ENCODE data around the gene RETREG3. TPM values are rescaled to one million over a fixed set of nuclear protein-coding genes. Genes with fewer than 3 reads are reported as not detected.

The RETREG3 gene
- total and polyA plus RNA-seq, 9 of the 15 experiments (the other 6 are each of a cell fraction or from before 2014, with no cell fraction given), result 4.1 to 39.0 (median 16.9) TPM

DNA sequence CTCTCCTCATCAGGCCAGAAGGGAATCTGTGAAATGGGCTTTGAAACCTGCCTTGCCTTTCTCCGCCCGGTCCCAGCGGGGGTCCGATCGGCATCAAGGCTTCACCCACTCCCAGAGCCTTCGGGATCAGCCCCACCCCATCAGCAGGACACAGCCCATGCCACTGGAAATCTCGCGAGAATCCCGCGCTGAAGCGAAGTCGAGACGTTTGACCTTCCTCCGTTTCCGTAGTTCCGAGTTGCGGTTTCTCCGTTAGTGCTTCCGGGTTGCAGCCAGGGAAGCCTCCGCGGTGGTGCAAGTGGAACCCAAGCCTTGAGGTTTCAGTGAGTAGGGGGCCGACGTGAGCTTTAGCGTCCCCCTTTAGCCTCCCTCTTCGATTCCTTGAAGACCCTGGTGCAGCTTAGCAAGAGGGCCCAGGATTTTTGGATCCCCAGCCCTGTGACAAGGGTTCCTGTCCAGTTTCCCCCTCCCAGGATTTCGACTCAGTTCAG lies 47.2 kb downstream of the RETREG3 start, which contains the start of gene COASY (continued):
- TF ChIP-seq ZNF740 (CRISPR knock-in tag; IDR thresholded peaks at IDR 0.05) (no peak), ZNF740 (tag; IDR thresholded peaks at IDR 0.05) (no peak), ZSCAN32 (CRISPR knock-in tag; IDR thresholded peaks at IDR 0.05) (no peak), HCFC1 (IDR thresholded peaks at IDR 0.05; ENCODE audit: low read depth, low read length) (peak; percentile 79), RBM39 (optimal IDR thresholded peaks at IDR 0.05; ENCODE audit: low read depth, low read length) (no peak), HDAC2 (IDR thresholded peaks at IDR 0.05) (peak; percentile 95; the same call in 1 of the 2 replicates), ZNF668 (CRISPR knock-in tag; IDR thresholded peaks at IDR 0.05) (no peak), CHD2 (IDR thresholded peaks at IDR 0.05; ENCODE audit: low read depth, low read length) (peak; percentile 100), ZNF785 (CRISPR knock-in tag; IDR thresholded peaks at IDR 0.05) (no peak), HNRNPH1 (optimal IDR thresholded peaks at IDR 0.05; ENCODE audit: low read depth, low read length) (no peak), NFE2 (IDR thresholded peaks at IDR 0.05; ENCODE audit: low read depth) (no peak), PRDM10 (IDR thresholded peaks at IDR 0.05; ENCODE audit: partially characterized antibody) (no peak), HMGN3 (IDR thresholded peaks at IDR 0.05; ENCODE audit: borderline replicate concordance, extremely low read depth, insufficient read length, low read depth, low read length) (no peak), PHF20 (IDR thresholded peaks at IDR 0.05; ENCODE audit: partially characterized antibody) (peak; percentile 36), COPS2 (conservative IDR thresholded peaks at IDR 0.05) (no peak), CREM (IDR thresholded peaks at IDR 0.05; ENCODE audit: low read depth) (peak; percentile 77), ZBTB43 (CRISPR knock-in tag; IDR thresholded peaks at IDR 0.05) (no peak), BCL6 (CRISPR knock-in tag; IDR thresholded peaks at IDR 0.05) (no peak), CBX8 (IDR thresholded peaks at IDR 0.05; ENCODE audit: borderline replicate concordance, extremely low read depth, low read depth, low read length, poor library complexity, severe bottlenecking) (no peak), KDM4B (IDR thresholded peaks at IDR 0.05; ENCODE audit: borderline replicate concordance in 2 of 2, low read depth in 1 of 2) (peak in 1 of 2 experiments; percentile 73; a peak in 1 of 4 replicates), KLF16 (IDR thresholded peaks at IDR 0.05) (peak; percentile 82), TAL1 (IDR thresholded peaks at IDR 0.05) (no peak), SMARCA4 (IDR thresholded peaks at IDR 0.05) (no peak), EP400 (IDR thresholded peaks at IDR 0.05) (peak; percentile 81)
- TF ChIP-seq, protein P1, sequence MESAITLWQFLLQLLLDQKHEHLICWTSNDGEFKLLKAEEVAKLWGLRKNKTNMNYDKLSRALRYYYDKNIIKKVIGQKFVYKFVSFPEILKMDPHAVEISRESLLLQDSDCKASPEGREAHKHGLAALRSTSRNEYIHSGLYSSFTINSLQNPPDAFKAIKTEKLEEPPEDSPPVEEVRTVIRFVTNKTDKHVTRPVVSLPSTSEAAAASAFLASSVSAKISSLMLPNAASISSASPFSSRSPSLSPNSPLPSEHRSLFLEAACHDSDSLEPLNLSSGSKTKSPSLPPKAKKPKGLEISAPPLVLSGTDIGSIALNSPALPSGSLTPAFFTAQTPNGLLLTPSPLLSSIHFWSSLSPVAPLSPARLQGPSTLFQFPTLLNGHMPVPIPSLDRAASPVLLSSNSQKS (CRISPR knock-in tag; IDR thresholded peaks at IDR 0.05), result no peak
